Common myeloid progenitor, CD34-positive (primary cell): ENCODE data around the gene MARK3.

ENCODE experiments used
- CTCF ChIA-PET: fragments of 350-600 bp; sonication (Branson Sonifier 250); formaldehyde crosslinking; loops from one replicate; lab custom pipeline; 2021; ENCODE audit warnings: antibody characterized with exemption; lab: Charles Lee
- POLR2A ChIA-PET: fragments of 350-600 bp; sonication (Branson Sonifier 250); formaldehyde crosslinking; loops from one replicate; lab custom pipeline; 2021; ENCODE audit warnings: antibody characterized with exemption; lab: Charles Lee
- DNase-seq, 3 donors: peaks; one replicate each; pipeline versions ENCODE4 v3.0.0 to v3.0.0-alpha.2; 2013
- H3K27ac ChIP-seq, 2 experiments: 1 replicate in 1 of 2; 2 replicates in 1 of 2; pipeline ENCODE4 v1.7.0; 2013; ENCODE audit warnings: inconsistent platforms in 2 of 2, low read length in 2 of 2, mild to moderate bottlenecking in 2 of 2, low read depth in 1 of 2, moderate library complexity in 1 of 2; ENCODE audit not compliant: severe bottlenecking in 2 of 2, insufficient read depth in 1 of 2, poor library complexity in 1 of 2
- H3K27me3 ChIP-seq, 5 experiments: replicated peaks in 2 of 5; 1 replicate in 3 of 5; 2 replicates in 2 of 5; pipeline versions ENCODE4 v1.6.1 to v1.7.0; 2013; ENCODE audit warnings: low read length in 4 of 5, mild to moderate bottlenecking in 2 of 5, moderate library complexity in 2 of 5, inconsistent platforms in 1 of 5; ENCODE audit not compliant: insufficient read depth in 5 of 5, control insufficient read depth in 4 of 5
- H3K36me3 ChIP-seq, 4 experiments: 1 replicate in 2 of 4; 2 replicates in 2 of 4; pipeline versions ENCODE4 v1.6.1 to v1.7.0; 2013; ENCODE audit warnings: low read length in 3 of 4, control low read depth in 1 of 4, mild to moderate bottlenecking in 1 of 4; ENCODE audit not compliant: control insufficient read depth in 4 of 4, insufficient read depth in 4 of 4
- H3K4me1 ChIP-seq, 4 experiments: 1 replicate in 3 of 4; 2 replicates in 1 of 4; pipeline versions ENCODE4 v1.6.1 to v1.7.1; 2013; ENCODE audit warnings: low read length in 3 of 4, mild to moderate bottlenecking in 3 of 4, control low read depth in 1 of 4, inconsistent platforms in 1 of 4, moderate library complexity in 1 of 4; ENCODE audit not compliant: control insufficient read depth in 4 of 4, insufficient read depth in 4 of 4; ENCODE audit errors: control extremely low read depth in 1 of 4
- H3K4me3 ChIP-seq, 7 experiments: 1 replicate in 4 of 7; 2 replicates in 3 of 7; pipeline versions ENCODE4 v1.5.1 to v1.7.0; 2013; ENCODE audit warnings: mild to moderate bottlenecking in 7 of 7, low read length in 6 of 7, moderate library complexity in 6 of 7, inconsistent platforms in 2 of 7, low read depth in 2 of 7, control low read depth in 1 of 7; ENCODE audit not compliant: insufficient read depth in 4 of 7, control insufficient read depth in 1 of 7; ENCODE audit errors: extremely low read depth in 1 of 7
- H3K9me3 ChIP-seq, 5 experiments: 1 replicate in 4 of 5; 2 replicates in 1 of 5; pipeline versions ENCODE4 v1.6.1 to v1.7.1; 2013; ENCODE audit warnings: low read length in 4 of 5, mild to moderate bottlenecking in 2 of 5, inconsistent platforms in 1 of 5, low read depth in 1 of 5, moderate library complexity in 1 of 5; ENCODE audit not compliant: control insufficient read depth in 4 of 5, insufficient read depth in 2 of 5; ENCODE audit errors: control extremely low read depth in 1 of 5
- WGBS: methylation state at CpG from one replicate; pipeline ENCODE4 v1.1.5; 2013; ENCODE audit not compliant: insufficient coverage; 5-methylcytosine and 5-hydroxymethylcytosine counted together

The MARK3 gene

GRCh38 chr14:103542605-103543088 lies 157.4 kb downstream of the MARK3 start:
- H3K27me3 ChIP-seq: peaks cover 0 to 25% (median 2%) of the 10 kb centered on the region in 5 experiments
- no peaks in the 10 kb centered on the region for H3K9me3 ChIP-seq
- CTCF ChIA-PET: interaction anchor here (1.7 to 15.7 kb wide), 4 partner anchors 9 to 23 kb away, joined by 6 to 147 read pairs (median 18); partner anchors contain the start of gene CKB
- POLR2A ChIA-PET: no interaction called here
- peaks cover 0 to 9% (median 4%) of the 10 kb centered on the region in 4 experiments for H3K4me1 ChIP-seq
- 55% methylated on average over 6 of the region's 18 CpGs for WGBS
- H3K36me3 ChIP-seq: no peaks in the 10 kb centered on the region
- no peak overlapping the region for H3K27ac ChIP-seq
- no peak overlapping the region for H3K4me3 ChIP-seq
- DNase-seq: no peak

- Histone ChIP-seq H3K9me3 (no peaks in the 10 kb centered on the region), H3K4me3 (no peak overlapping the region), H3K4me1 (peaks cover 0 to 9% (median 4%) of the 10 kb centered on the region in 4 experiments), H3K27me3 (peaks cover 0 to 25% (median 2%) of the 10 kb centered on the region in 5 experiments), H3K27ac (no peak overlapping the region), H3K36me3 (no peaks in the 10 kb centered on the region)
- CTCF ChIA-PET: interaction anchor here (1.7 to 15.7 kb wide), 4 partner anchors 10 to 24 kb away, joined by 6 to 147 read pairs (median 18); partner anchors contain the start of gene CKB
- POLR2A ChIA-PET: no interaction called here
- no peak for DNase-seq
- WGBS: 93% methylated on average over 6 of the region's 10 CpGs
These were observed 157.9 kb downstream of the MARK3 start for GRCh38 chr14:103543140-103543539.

- no peak overlapping the region for H3K27ac ChIP-seq
- peaks cover 0 to 24% (median 2%) of the 10 kb centered on the region in 5 experiments for H3K27me3 ChIP-seq
- no peaks in the 10 kb centered on the region for H3K36me3 ChIP-seq
- no peak overlapping the region for H3K4me3 ChIP-seq
- H3K9me3 ChIP-seq: no peaks in the 10 kb centered on the region
- 93% methylated on average over 19 of the region's 19 CpGs for WGBS
- no peak for DNase-seq
- ChIA-PET POLR2A (no interaction called here), CTCF (interaction anchor here (0.6 to 15.7 kb wide), 7 partner anchors 9 to 42 kb away, joined by 4 to 147 read pairs (median 6); partner anchors contain the start of gene CKB)
- H3K4me1 ChIP-seq: peaks cover 0 to 9% (median 4%) of the 10 kb centered on the region in 4 experiments
These were observed 158.6 kb downstream of the MARK3 start for GRCh38 chr14:103543721-103544387.

GRCh38 chr14:103544388-103545218 lies 159.4 kb downstream of the MARK3 start:
- no peak overlapping the region for H3K4me3 ChIP-seq
- 88% methylated on average over 24 of the region's 35 CpGs for WGBS
- peaks cover 0 to 9% (median 4%) of the 10 kb centered on the region in 4 experiments for H3K4me1 ChIP-seq
- DNase-seq: no peak
- CTCF ChIA-PET: interaction anchor here (0.6 to 15.7 kb wide), 10 partner anchors 9 to 47 kb away, joined by 3 to 147 read pairs (median 6); partner anchors contain the start of gene CKB
- no peak overlapping the region for H3K27ac ChIP-seq
- H3K9me3 ChIP-seq: no peaks in the 10 kb centered on the region
- POLR2A ChIA-PET: interaction anchor here (0.5 kb wide), 1 partner anchor 122 kb away, joined by 3 read pairs; no protein-coding TSS in a partner anchor
- H3K36me3 ChIP-seq: no peaks in the 10 kb centered on the region
- peaks cover 0 to 18% (median 2%) of the 10 kb centered on the region in 5 experiments for H3K27me3 ChIP-seq

- H3K27ac ChIP-seq: no peak overlapping the region
- 96% methylated on average over 24 of the region's 29 CpGs for WGBS
- POLR2A ChIA-PET: interaction anchor here (0.5 kb wide), 1 partner anchor 122 kb away, joined by 3 read pairs; no protein-coding TSS in a partner anchor
- H3K4me3 ChIP-seq: no peak overlapping the region
- CTCF ChIA-PET: interaction anchor here (0.8 to 15.7 kb wide), 11 partner anchors 9 to 65 kb away, joined by 3 to 147 read pairs (median 4); partner anchors contain the start of gene CKB
- no peaks in the 10 kb centered on the region for H3K9me3 ChIP-seq
- H3K27me3 ChIP-seq: peaks cover 0 to 13% (median 1%) of the 10 kb centered on the region in 5 experiments
- no peak for DNase-seq
- peaks cover 0 to 8% (median 4%) of the 10 kb centered on the region in 4 experiments for H3K4me1 ChIP-seq
- no peaks in the 10 kb centered on the region for H3K36me3 ChIP-seq
These were observed 160.2 kb downstream of the MARK3 start for GRCh38 chr14:103545219-103545914.

- H3K9me3 ChIP-seq: no peaks in the 10 kb centered on the region
- 94% methylated on average over 23 of the region's 27 CpGs for WGBS
- no peak overlapping the region for H3K4me3 ChIP-seq
- ChIA-PET POLR2A (no interaction called here), CTCF (interaction anchor here (0.6 to 15.7 kb wide), 11 partner anchors 8 to 65 kb away, joined by 3 to 147 read pairs (median 3); partner anchors contain the start of gene CKB)
- no peak for DNase-seq
- H3K36me3 ChIP-seq: no peaks in the 10 kb centered on the region
- no peak overlapping the region for H3K27ac ChIP-seq
- peaks cover 0 to 6% (median 2%) of the 10 kb centered on the region in 4 experiments for H3K4me1 ChIP-seq
- H3K27me3 ChIP-seq: peaks cover 0 to 11% (median 0%) of the 10 kb centered on the region in 5 experiments
These were observed 160.9 kb downstream of the MARK3 start for GRCh38 chr14:103545915-103546651.
